GM19023 (cell line): Measurements from ENCODE around the gene FANCC.

ENCODE experiments used
- ATAC-seq: cut with Tn5 transposase; IDR thresholded peaks from one replicate; pipeline ENCODE4 v1.9.1; 2021; ENCODE audit warnings: mild to moderate bottlenecking, moderate library complexity; ENCODE audit not compliant: unreplicated experiment

The FANCC gene

GRCh38 chr9:95104581-95104960 lies 212.9 kb downstream of the FANCC start:
- no peak for ATAC-seq

GRCh38 chr9:95103871-95104580 lies 213.5 kb downstream of the FANCC start:
- no peak for ATAC-seq

GRCh38 chr9:95103281-95103771 lies 214.2 kb downstream of the FANCC start:
- ATAC-seq = no peak

GRCh38 chr9:95102572-95102971 lies 214.9 kb downstream of the FANCC start:
- no peak for ATAC-seq

GRCh38 chr9:95102001-95102433 lies 215.5 kb downstream of the FANCC start:
- ATAC-seq = no peak

GRCh38 chr9:95101326-95101725 lies 216.2 kb downstream of the FANCC start:
- no peak for ATAC-seq

GRCh38 chr9:95100071-95100627 lies 217.4 kb downstream of the FANCC start:
- no peak for ATAC-seq

- no peak for ATAC-seq
These were observed 218.0 kb downstream of the FANCC start for GRCh38 chr9:95099321-95100070.

- no peak for ATAC-seq
These were observed 219.1 kb downstream of the FANCC start for GRCh38 chr9:95098391-95098921.

- no peak for ATAC-seq
These were observed 220.2 kb downstream of the FANCC start for GRCh38 chr9:95097279-95097678.

- ATAC-seq = no peak
These were observed 220.7 kb downstream of the FANCC start for GRCh38 chr9:95096807-95097206.

GRCh38 chr9:95096381-95096780 lies 221.1 kb downstream of the FANCC start:
- no peak for ATAC-seq

- no peak for ATAC-seq
These were observed 221.7 kb downstream of the FANCC start for GRCh38 chr9:95095641-95096355.

- ATAC-seq = no peak
These were observed 223.5 kb downstream of the FANCC start for GRCh38 chr9:95094002-95094401.

GRCh38 chr9:95093586-95093985 lies 223.9 kb downstream of the FANCC start:
- ATAC-seq = no peak

GRCh38 chr9:95092262-95093072 lies 225.0 kb downstream of the FANCC start:
- no peak for ATAC-seq

- no peak for ATAC-seq
These were observed 225.8 kb downstream of the FANCC start for GRCh38 chr9:95091601-95092261.

- no peak for ATAC-seq
These were observed 226.5 kb downstream of the FANCC start for GRCh38 chr9:95090871-95091577.
